ENCODE measurements around the gene ARPC5L.
"Not testable (repeated sequence)": the region's sequence is repeated elsewhere in the genome, so short reads cannot be mapped to it uniquely, and the experiment has no call there.

ARPC5L gene

GRCh38 chr9:124861342-124862229 lies at the start of gene ARPC5L, which contains the start of gene RPL35:
Gene ARPC5L, plus strand, starts transcription at chr9:124862130. Its CDS starts 7,161 bp downstream, at chr9:124869291.
Gene RPL35, minus strand, starts transcription at chr9:124861957. Its CDS starts 45 bp downstream, at chr9:124861912.
- in situ Hi-C loops (cut with HindIII; ENCODE audit: low pct_ligation_motif_present, low pct_unique_long_range_greater_than_20kb, low sequenced_read_pairs): no loop called here
- peak; percentile 92 for DNase-seq

GRCh38 chr9:124812441-124812876 lies 49.5 kb upstream of the ARPC5L start:
- in situ Hi-C loops (cut with HindIII; ENCODE audit: low pct_ligation_motif_present, low pct_unique_long_range_greater_than_20kb, low sequenced_read_pairs): no loop called here

GRCh38 chr9:124813041-124813440 lies 48.9 kb upstream of the ARPC5L start:
- in situ Hi-C loops (cut with HindIII; ENCODE audit: low pct_ligation_motif_present, low pct_unique_long_range_greater_than_20kb, low sequenced_read_pairs): no loop called here

More at GRCh38 chr9:124812441-124812876, 49.5 kb upstream of the ARPC5L start:
- DNase-seq: peak; percentile 96

GRCh38 chr9:124813501-124814163 lies 48.3 kb upstream of the ARPC5L start:
- no peak for DNase-seq
- in situ Hi-C loops (cut with HindIII; ENCODE audit: low pct_ligation_motif_present, low pct_unique_long_range_greater_than_20kb, low sequenced_read_pairs): no loop called here

More at GRCh38 chr9:124813041-124813440, 48.9 kb upstream of the ARPC5L start:
- no peak for DNase-seq

- DNase-seq: no peak
- in situ Hi-C loops (cut with HindIII; ENCODE audit: low pct_ligation_motif_present, low pct_unique_long_range_greater_than_20kb, low sequenced_read_pairs): no loop called here
Measured at GRCh38 chr9:124814164-124814535, 47.8 kb upstream of the ARPC5L start.

GRCh38 chr9:124815601-124816000 lies 46.3 kb upstream of the ARPC5L start:
- no peak for DNase-seq
- in situ Hi-C loops (cut with HindIII; ENCODE audit: low pct_ligation_motif_present, low pct_unique_long_range_greater_than_20kb, low sequenced_read_pairs): no loop called here

- in situ Hi-C loops (cut with HindIII; ENCODE audit: low pct_ligation_motif_present, low pct_unique_long_range_greater_than_20kb, low sequenced_read_pairs): no loop called here
- DNase-seq: no peak
Measured at GRCh38 chr9:124818431-124819281, 43.3 kb upstream of the ARPC5L start.

- DNase-seq: no peak
Measured at GRCh38 chr9:124820698-124821623, 41.0 kb upstream of the ARPC5L start.

GRCh38 chr9:124828489-124829333 lies 33.2 kb upstream of the ARPC5L start:
- in situ Hi-C loops (cut with HindIII; ENCODE audit: low pct_ligation_motif_present, low pct_unique_long_range_greater_than_20kb, low sequenced_read_pairs): no loop called here
- DNase-seq: no peak

More at GRCh38 chr9:124820698-124821623, 41.0 kb upstream of the ARPC5L start:
- in situ Hi-C loops (cut with HindIII; ENCODE audit: low pct_ligation_motif_present, low pct_unique_long_range_greater_than_20kb, low sequenced_read_pairs): no loop called here

- no peak for DNase-seq
- in situ Hi-C loops (cut with HindIII; ENCODE audit: low pct_ligation_motif_present, low pct_unique_long_range_greater_than_20kb, low sequenced_read_pairs): no loop called here
Measured at GRCh38 chr9:124829334-124829669, 32.6 kb upstream of the ARPC5L start.

GRCh38 chr9:124830593-124830992 lies 31.3 kb upstream of the ARPC5L start:
- in situ Hi-C loops (cut with HindIII; ENCODE audit: low pct_ligation_motif_present, low pct_unique_long_range_greater_than_20kb, low sequenced_read_pairs): no loop called here

GRCh38 chr9:124831642-124832364 lies 30.1 kb upstream of the ARPC5L start:
- DNase-seq: no peak
- in situ Hi-C loops (cut with HindIII; ENCODE audit: low pct_ligation_motif_present, low pct_unique_long_range_greater_than_20kb, low sequenced_read_pairs): no loop called here

More at GRCh38 chr9:124830593-124830992, 31.3 kb upstream of the ARPC5L start:
- DNase-seq: no peak

GRCh38 chr9:124834591-124834990 lies 27.3 kb upstream of the ARPC5L start:
- DNase-seq: no peak
- in situ Hi-C loops (cut with HindIII; ENCODE audit: low pct_ligation_motif_present, low pct_unique_long_range_greater_than_20kb, low sequenced_read_pairs): no loop called here

- in situ Hi-C loops (cut with HindIII; ENCODE audit: low pct_ligation_motif_present, low pct_unique_long_range_greater_than_20kb, low sequenced_read_pairs): no loop called here
- peak; percentile 66 for DNase-seq
Measured at GRCh38 chr9:124835026-124835557, 26.8 kb upstream of the ARPC5L start.

- in situ Hi-C loops (cut with HindIII; ENCODE audit: low pct_ligation_motif_present, low pct_unique_long_range_greater_than_20kb, low sequenced_read_pairs); DNase-seq: not testable (repeated sequence)
Measured at GRCh38 chr9:124838132-124838531, 23.8 kb upstream of the ARPC5L start.

All from ACHN (cell line).